ENCODE data around the gene TIRAP. TPM values are rescaled to one million over a fixed set of nuclear protein-coding genes. Genes with fewer than 3 reads are reported as not detected.

The TIRAP gene
- total and polyA plus RNA-seq, 2 donors (not counting 1 experiment from before 2014, with no cell fraction given) = 4.8 to 5.4 TPM

DNA sequence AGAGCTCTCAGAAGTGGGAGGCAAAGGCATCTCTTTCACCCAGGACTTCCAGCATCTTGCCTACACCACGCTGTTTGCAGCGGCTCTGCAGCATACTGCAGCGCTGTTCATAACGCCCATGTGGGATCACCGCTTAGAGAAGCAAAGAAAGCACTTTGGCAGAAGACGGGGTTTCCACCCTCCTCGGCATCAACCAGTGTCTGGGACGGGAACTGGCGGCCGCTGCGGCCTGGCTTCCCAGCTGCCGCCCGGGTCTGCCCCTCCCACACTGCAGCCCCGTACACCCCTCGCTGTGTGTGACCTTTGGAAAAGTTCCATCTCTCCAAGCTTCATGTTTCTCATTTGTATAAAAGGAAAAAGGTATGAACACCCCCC is 545 bp upstream of the TIRAP start:
- peak; percentile 41 to 48 for DNase-seq (ENCODE audit: low read depth in 2 of 2)
- TF ChIP-seq, protein P1, sequence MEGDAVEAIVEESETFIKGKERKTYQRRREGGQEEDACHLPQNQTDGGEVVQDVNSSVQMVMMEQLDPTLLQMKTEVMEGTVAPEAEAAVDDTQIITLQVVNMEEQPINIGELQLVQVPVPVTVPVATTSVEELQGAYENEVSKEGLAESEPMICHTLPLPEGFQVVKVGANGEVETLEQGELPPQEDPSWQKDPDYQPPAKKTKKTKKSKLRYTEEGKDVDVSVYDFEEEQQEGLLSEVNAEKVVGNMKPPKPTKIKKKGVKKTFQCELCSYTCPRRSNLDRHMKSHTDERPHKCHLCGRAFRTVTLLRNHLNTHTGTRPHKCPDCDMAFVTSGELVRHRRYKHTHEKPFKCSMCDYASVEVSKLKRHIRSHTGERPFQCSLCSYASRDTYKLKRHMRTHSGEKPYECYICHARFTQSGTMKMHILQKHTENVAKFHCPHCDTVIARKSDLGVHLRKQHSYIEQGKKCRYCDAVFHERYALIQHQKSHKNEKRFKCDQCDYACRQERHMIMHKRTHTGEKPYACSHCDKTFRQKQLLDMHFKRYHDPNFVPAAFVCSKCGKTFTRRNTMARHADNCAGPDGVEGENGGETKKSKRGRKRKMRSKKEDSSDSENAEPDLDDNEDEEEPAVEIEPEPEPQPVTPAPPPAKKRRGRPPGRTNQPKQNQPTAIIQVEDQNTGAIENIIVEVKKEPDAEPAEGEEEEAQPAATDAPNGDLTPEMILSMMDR (conservative IDR thresholded peaks at IDR 0.05 in 1 of 2, IDR thresholded peaks at IDR 0.05 in 1 of 2; ENCODE audit: low read depth in 1 of 2, low read length in 2 of 2) = no peak
- no peak for TF ChIP-seq EZH2 (IDR thresholded peaks at IDR 0.05; ENCODE audit: low read length, missing control alignments)
- H3K4me3 ChIP-seq (replicated peaks in 1 of 4; ENCODE audit: control extremely low read depth in 1 of 4, insufficient read depth in 1 of 4, low read depth in 3 of 4, low read length in 4 of 4) = peak overlapping the region; percentile 44 to 73 (median 60)
- peak overlapping the region; percentile 64 for H3K27ac ChIP-seq (ENCODE audit: insufficient read depth, low read length)
- peaks cover 1% of the 10 kb centered on the region for H3K36me3 ChIP-seq (ENCODE audit: control insufficient read depth, insufficient read depth, low read length)
- peak overlapping the region; percentile 63 for H3K9ac ChIP-seq (ENCODE audit: insufficient read depth, low read length)
- H2AFZ ChIP-seq (ENCODE audit: low read length) = peak overlapping the region; percentile 77
- H3K79me2 ChIP-seq (ENCODE audit: control insufficient read depth, insufficient read depth, low read length) = no peaks in the 10 kb centered on the region
- H3K9me3 ChIP-seq (ENCODE audit: control insufficient read depth, insufficient read depth, low read depth, low read length) = no peaks in the 10 kb centered on the region
- H3K27me3 ChIP-seq (ENCODE audit: control insufficient read depth, insufficient read depth, low read length) = no peaks in the 10 kb centered on the region
- peak overlapping the region; percentile 82 for H3K4me2 ChIP-seq (ENCODE audit: extremely low read depth, insufficient read depth, low read length)
- H4K20me1 ChIP-seq (ENCODE audit: control insufficient read depth, extremely low read depth, insufficient read depth, low read length) = no peaks in the 10 kb centered on the region
- H3K4me1 ChIP-seq (ENCODE audit: control insufficient read depth, extremely low read depth, insufficient read depth, low read length) = peaks cover 7% of the 10 kb centered on the region

DNA sequence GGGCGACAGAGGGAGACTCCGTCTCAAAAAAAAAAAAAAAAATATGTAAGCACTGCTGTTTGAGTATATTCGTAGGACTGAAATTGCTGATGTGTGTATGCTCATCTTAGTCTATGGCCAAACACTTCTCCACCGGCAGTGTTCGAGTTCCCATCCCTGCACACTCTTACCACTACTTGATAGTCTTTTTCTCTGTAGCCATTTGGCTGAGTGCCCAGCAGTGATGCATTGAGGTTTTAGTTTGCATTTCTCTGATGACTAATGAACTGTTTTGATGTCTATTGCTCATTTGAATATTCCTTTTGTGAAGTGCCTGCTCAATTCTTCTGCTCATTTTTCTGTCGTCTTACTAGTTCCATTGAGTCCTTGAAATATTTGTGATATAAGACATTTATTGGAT is 1.9 kb downstream of the TIRAP start:
- Histone ChIP-seq H3K9ac (ENCODE audit: insufficient read depth, low read length) (no peak overlapping the region), H3K4me2 (ENCODE audit: extremely low read depth, insufficient read depth, low read length) (peak overlapping the region; percentile 23), H2AFZ (ENCODE audit: low read length) (no peak overlapping the region), H3K4me1 (ENCODE audit: control insufficient read depth, extremely low read depth, insufficient read depth, low read length) (peaks cover 7% of the 10 kb centered on the region), H3K36me3 (ENCODE audit: control insufficient read depth, insufficient read depth, low read length) (no peaks in the 10 kb centered on the region), H3K27ac (ENCODE audit: insufficient read depth, low read length) (no peak overlapping the region), H3K27me3 (ENCODE audit: control insufficient read depth, insufficient read depth, low read length) (no peaks in the 10 kb centered on the region), H3K79me2 (ENCODE audit: control insufficient read depth, insufficient read depth, low read length) (no peaks in the 10 kb centered on the region), H3K4me3 (replicated peaks in 1 of 4; ENCODE audit: control extremely low read depth in 1 of 4, insufficient read depth in 1 of 4, low read depth in 3 of 4, low read length in 4 of 4) (no peak overlapping the region), H3K9me3 (ENCODE audit: control insufficient read depth, insufficient read depth, low read depth, low read length) (no peaks in the 10 kb centered on the region), H4K20me1 (ENCODE audit: control insufficient read depth, extremely low read depth, insufficient read depth, low read length) (no peaks in the 10 kb centered on the region)
- peak; percentile 92 to 94 for DNase-seq (ENCODE audit: low read depth in 2 of 2)
- no peak for TF ChIP-seq EZH2 (IDR thresholded peaks at IDR 0.05; ENCODE audit: low read length, missing control alignments)
- TF ChIP-seq, protein P1 (conservative IDR thresholded peaks at IDR 0.05 in 1 of 2, IDR thresholded peaks at IDR 0.05 in 1 of 2; ENCODE audit: low read depth in 1 of 2, low read length in 2 of 2) = no peak

DNA sequence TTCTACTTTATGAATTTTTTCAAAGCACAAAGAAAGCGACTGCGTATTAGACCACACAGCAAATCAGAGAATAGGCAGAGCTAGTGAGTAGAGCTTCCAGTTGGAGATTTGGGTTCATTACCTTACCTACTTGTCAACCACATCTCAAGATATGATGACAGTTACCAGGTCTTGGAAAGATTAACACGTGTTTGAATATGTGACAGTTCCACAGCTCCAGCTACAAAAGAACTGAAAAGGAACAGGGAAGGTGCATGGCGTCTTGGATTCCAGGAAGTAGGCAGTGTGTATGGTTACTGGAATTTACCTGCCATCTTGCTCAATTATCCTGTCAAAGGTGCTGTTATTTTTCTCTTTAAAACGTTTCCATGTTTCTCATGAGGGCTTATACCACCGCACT is 5.3 kb downstream of the TIRAP start:
- no peaks in the 10 kb centered on the region for H4K20me1 ChIP-seq (ENCODE audit: control insufficient read depth, extremely low read depth, insufficient read depth, low read length)
- no peak overlapping the region for H3K4me2 ChIP-seq (ENCODE audit: extremely low read depth, insufficient read depth, low read length)
- no peak overlapping the region for H3K9ac ChIP-seq (ENCODE audit: insufficient read depth, low read length)
- peaks cover 11% of the 10 kb centered on the region for H3K36me3 ChIP-seq (ENCODE audit: control insufficient read depth, insufficient read depth, low read length)
- no peak for DNase-seq (ENCODE audit: low read depth in 2 of 2)
- no peak for TF ChIP-seq EZH2 (IDR thresholded peaks at IDR 0.05; ENCODE audit: low read length, missing control alignments)
- TF ChIP-seq, protein P1 (conservative IDR thresholded peaks at IDR 0.05 in 1 of 2, IDR thresholded peaks at IDR 0.05 in 1 of 2; ENCODE audit: low read depth in 1 of 2, low read length in 2 of 2) = no peak
- peaks cover 2% of the 10 kb centered on the region for H3K4me1 ChIP-seq (ENCODE audit: control insufficient read depth, extremely low read depth, insufficient read depth, low read length)
- no peaks in the 10 kb centered on the region for H3K27me3 ChIP-seq (ENCODE audit: control insufficient read depth, insufficient read depth, low read length)
- no peak overlapping the region for H2AFZ ChIP-seq (ENCODE audit: low read length)
- no peaks in the 10 kb centered on the region for H3K9me3 ChIP-seq (ENCODE audit: control insufficient read depth, insufficient read depth, low read depth, low read length)
- H3K79me2 ChIP-seq (ENCODE audit: control insufficient read depth, insufficient read depth, low read length) = no peaks in the 10 kb centered on the region
- no peak overlapping the region for H3K4me3 ChIP-seq (replicated peaks in 1 of 4; ENCODE audit: control extremely low read depth in 1 of 4, insufficient read depth in 1 of 4, low read depth in 3 of 4, low read length in 4 of 4)
- no peak overlapping the region for H3K27ac ChIP-seq (ENCODE audit: insufficient read depth, low read length)

Data from fibroblast of lung (primary cell).